Stimulated activated CD4-positive, alpha-beta T cell treated with anti-CD3 and anti-CD28 coated beads, Interleukin-1b, Interleukin-23, amount 100 ng/mL, for 1 hour (primary cell): ENCODE measurements around the gene ELK3.
A peak's percentile ranks its signal among the peaks of the same experiment; 100 is the strongest.

Experiments used
- DNase-seq, 2 donors: peaks; one replicate each; pipeline ENCODE4 v3.0.0-alpha.2; 2020; ENCODE audit warnings: low read depth in 2 of 2

ELK3 gene

DNA sequence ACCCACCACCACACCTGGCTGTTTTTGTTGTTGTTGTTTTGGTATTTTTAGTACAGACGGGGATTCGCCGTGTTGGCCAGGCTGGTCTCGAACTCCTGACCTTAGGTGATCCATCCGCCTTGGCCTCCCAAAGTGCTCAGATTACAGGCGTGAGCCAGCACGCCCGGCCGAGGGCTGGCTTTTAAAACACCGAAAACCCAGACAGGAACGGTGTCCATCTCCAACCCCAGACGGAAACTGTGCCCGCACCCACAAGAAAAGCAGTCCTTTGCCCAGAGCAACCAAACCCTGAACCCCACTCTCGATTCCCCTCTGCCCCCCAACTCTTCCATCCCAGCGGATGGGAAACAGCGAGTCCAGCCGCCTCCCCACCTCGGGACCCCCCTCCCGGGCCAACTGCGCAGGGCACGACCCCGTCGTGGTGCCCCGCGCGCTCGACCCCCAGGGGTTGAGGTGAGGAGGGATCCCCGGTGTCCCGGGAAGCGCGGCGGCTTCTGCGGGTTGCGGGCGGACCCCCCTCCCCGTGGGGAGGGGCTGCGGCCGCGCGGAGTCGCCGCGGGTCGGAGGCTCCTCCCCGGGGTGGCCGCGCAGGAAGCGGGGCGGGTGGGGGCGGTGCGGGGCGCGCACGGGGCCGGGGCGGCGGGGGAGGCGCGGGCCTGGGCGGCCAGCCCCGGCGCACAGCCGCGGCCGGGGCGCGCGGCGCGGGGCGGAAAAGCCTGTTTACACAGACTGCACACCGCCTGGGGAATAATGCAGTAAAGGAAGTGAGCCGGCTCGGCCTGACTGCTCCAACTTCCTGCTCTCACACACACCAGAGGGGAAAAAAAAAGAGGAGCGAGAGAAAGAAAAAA is at the start of gene ELK3:
Gene ELK3, plus strand, starts transcription at position 651 of the 851 bp plus-strand sequence.
- DNase-seq, result peak in 1 of 2 donors; percentile 44

- no peak for DNase-seq
These were observed 47.4 kb upstream of the ELK3 start for GRCh38 chr12:96146747-96147146.

DNA sequence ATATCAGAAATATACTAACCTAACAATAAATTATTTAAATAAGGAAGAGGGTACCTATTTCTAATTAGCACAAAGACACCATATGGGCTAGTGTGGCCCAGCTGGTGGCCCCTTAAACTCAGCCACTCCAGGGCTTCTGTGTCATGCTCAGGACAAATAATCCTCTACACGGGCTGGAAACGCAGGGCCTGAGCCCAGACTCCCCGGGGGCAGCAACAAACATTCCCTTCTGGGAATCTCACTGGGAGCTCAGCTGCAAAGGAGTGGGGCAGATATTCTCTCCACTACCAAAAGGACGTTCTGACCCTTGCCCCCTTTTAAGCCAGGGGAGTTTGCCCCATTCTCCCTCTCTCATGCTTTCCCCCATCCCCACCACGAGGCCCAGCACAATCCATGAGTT is 43.7 kb upstream of the ELK3 start:
- no peak for DNase-seq

DNA sequence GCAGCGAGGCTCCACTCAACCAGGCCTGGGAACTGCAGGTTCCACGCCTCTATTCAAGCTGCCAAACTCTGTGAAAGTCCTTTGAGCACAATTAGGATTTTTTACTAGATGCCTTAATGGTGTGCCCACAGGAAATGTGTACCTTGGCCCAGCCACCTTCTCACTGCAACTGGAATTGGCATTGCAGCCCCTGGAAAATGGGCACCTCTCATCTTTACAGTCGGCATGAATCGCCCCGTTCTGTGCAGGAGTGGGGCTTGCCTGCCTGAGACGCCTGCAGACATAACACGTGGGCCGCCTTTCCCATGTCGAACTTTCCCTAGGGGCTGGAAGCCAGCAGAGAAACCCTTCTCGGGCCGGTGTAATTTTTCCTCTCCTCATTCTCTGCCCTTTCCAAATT is 42.0 kb upstream of the ELK3 start:
- DNase-seq, result no peak

GRCh38 chr12:96153131-96153725 is 40.9 kb upstream of the ELK3 start:
- no peak for DNase-seq

DNA sequence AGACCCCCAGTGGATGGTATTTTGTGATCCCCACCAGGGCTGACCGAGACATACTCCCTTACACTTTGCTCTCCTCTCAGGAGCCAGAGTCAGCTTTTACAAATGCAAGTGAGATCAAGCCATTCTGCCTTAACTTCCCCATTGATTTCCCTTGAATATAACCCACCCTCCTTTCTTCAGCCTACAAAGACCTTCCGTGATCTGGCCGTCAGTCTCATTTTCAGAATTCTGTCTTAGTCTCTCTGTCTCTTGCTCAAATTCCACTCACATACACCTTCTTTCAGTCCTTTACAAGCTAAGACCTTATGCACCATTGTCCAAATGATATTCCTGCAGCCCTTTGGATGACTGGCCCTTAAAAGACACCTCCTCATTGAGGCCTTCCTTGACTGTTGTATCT is 39.0 kb upstream of the ELK3 start:
- no peak for DNase-seq

DNA sequence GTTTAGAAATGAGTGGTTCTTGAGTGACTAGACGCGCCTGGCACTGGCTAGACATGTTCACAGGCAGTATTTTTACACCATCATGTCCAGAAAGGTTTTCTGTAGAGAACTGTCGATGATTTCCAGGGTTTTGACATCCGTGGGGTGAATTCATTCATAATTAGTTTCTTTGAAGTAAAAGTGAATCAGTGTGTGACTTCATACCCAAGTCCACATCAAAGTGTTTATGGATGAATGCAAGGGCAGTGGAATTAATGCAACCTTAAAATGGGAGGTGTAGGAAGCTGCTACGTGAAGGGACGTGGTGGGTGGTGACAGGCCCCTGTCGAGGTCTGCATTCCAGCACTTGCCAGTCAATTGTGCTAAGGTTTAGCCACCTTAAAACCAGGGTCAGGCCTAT is 38.4 kb upstream of the ELK3 start:
- no peak for DNase-seq

DNA sequence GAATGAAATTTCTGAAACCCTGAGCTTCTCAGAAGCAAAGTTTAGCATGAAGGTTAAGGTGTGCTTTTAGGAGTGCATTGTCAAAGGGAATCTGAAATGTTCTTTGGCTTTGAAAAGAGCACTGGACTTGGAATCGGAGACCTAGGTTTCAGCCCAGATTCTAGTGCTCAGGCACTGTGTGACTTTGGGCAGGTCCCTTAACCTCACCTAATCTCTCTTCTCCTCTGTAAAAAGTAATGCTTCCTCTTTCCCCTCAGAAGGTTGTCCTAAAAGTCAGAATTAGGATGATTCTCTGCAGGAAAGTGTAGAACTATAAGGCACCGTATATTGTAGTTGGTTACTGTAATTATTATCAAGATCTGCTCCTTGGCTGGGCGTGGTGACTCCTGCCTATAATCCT is 38.0 kb upstream of the ELK3 start:
- DNase-seq, result no peak

DNA sequence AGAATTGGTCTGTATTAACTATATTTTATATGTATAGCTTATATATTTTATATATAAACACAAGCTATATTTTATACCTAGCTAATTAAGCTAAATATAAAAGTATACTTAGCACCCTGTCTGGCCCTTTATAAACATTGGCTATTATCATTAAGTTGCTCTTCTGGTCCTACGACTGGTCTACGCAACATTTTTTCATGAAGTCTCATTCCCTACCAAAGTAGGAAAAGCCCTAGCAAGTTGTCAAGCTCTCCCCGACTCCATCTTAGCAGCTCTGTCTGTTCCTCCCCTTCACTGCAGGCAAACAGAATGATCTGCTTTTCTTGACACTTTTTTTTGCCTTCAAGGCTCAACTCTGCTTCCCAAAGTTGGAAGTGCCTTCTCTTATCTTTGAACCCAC is 36.7 kb upstream of the ELK3 start:
- DNase-seq, result no peak

- no peak for DNase-seq
These were observed 29.0 kb upstream of the ELK3 start for GRCh38 chr12:96164951-96165811.

DNA sequence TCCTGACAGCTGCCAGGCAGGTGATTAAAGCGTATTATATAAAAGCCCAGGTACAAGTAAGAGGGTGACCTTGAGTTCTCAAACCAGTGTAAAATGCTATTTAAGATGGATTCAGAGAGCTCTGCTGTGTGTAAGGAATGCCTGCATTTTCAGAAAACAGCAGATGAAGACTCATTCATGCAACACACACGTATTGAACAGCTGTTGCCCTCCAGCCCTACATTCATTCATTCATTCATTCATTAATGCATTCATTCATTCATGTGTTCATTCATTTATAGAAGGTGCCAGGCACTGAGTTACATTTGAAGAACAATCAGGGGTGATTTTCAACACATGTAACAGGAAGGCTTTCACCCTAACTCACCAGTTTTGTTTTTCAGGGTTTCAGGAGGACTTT is 27.4 kb upstream of the ELK3 start:
- DNase-seq, result no peak

GRCh38 chr12:96167492-96167891 is 26.7 kb upstream of the ELK3 start:
- no peak for DNase-seq

- DNase-seq, result no peak
These were observed 23.8 kb upstream of the ELK3 start for GRCh38 chr12:96170328-96170727.

DNA sequence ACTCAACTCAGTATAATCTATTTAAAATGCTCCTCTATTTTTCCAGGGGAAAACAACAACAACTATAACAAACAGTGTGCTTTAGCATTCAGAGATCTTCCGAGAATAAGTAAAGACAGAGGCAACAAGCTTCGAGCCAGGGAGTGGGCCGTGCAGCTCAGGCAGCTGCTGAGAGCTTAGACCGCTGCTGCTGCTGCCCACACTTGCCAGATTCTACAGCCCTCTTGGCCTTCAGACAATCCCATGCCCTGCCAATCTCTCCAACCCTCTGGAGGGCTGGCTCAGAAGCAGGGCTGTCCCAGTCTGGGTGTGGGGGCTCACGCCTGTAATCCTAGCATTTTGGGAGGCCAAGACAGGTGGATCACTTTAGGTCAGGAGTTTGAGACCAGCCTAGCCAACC is 23.4 kb upstream of the ELK3 start:
- DNase-seq, result no peak

DNA sequence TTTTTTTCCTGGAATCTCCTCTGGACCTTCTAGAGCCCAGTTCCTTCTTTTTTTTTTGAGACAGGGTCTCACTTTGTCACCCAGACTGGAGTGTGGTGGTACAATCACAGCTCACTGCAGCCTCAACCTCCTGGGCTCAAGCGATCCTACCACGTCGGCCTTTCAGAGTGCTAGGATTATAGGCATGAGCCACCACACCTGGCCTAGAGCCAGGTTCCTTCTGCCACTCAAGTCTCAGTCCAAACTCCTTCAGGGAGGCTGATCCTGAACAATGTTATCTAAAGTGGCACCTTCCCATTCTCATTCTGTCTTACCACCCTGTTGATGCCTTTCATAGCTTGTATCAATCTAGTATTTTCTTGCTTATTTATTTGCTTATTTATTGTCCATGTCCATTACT is 22.3 kb upstream of the ELK3 start:
- DNase-seq, result no peak

DNA sequence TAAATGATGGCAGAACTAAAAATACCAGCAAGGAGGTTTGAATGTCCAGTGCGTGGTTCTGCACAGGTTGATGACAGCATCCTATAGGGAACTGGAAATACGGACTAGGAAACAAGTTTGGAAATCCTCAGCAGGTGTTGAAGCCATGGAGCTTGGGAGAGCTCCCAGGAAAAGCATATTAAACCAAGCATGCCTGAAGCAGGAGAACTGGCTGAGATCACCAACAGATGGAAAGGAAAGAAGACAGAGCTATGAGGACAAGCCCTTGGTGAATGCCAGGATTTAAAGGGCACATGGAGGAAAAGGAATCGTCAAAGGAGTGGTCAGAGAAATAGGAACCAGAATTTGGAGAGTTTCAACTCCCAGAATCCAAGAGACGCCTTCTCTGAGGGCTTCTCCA is 21.2 kb upstream of the ELK3 start:
- DNase-seq, result no peak

DNA sequence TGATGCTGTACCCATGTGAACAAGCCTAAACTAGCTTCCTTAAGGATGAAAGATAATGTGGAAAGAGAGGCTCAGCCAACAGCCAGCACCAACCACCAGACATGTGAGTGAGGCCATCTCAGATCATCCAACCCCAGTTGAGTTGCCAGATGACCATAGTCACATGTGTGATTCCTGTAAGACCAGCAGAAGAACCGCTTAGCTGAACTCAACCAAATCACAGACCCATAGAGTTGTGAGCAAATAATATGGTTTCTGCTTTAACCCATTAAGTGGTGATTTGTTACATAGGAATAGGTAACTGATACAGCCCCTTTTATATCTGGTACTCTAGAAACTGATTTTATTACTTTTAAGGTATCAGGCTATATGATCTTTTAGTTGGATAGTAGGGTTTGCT is 17.6 kb upstream of the ELK3 start:
- no peak for DNase-seq

DNA sequence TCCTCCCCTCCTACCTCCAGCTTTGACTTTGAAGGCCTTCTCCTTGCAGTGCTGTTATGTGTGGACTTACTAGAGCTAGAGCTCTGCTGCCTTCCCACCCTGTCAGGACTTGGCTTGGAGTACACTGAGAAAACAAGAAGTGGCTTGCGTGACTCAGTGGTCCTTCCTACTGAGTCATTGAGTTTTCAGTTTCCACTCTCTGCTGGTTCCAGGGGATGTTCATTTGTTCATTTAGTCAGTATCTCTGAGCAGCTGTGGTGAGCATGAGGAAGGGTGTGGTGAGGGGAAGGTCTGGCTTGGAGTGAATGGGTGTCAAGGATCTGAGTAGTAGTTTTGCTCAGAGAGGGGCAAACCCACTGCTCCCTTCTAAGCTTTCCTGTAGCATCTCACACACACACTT is 17.2 kb upstream of the ELK3 start:
- DNase-seq, result peak in 1 of 2 donors; percentile 43

- no peak for DNase-seq
These were observed 10.3 kb upstream of the ELK3 start for GRCh38 chr12:96183734-96184370.

DNA sequence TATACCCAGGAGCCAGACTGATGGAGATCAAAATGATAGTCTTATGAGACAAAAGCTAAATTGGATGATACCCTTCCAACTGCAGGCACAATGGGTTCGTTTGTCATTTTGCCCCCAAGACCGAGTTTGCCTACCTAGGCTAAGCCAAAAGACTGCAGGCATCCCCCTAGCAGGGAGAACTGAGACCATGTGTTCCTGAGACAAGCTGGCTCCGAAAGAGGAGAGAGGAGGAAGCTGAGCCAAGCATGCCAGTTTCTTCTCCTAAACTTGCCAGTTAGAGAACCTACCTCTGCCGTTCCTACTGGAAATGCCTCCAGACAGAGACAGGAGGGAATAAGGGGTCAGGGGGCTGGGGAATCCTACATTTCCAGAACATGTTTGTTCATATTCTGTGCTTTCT is 8.3 kb upstream of the ELK3 start:
- no peak for DNase-seq

DNA sequence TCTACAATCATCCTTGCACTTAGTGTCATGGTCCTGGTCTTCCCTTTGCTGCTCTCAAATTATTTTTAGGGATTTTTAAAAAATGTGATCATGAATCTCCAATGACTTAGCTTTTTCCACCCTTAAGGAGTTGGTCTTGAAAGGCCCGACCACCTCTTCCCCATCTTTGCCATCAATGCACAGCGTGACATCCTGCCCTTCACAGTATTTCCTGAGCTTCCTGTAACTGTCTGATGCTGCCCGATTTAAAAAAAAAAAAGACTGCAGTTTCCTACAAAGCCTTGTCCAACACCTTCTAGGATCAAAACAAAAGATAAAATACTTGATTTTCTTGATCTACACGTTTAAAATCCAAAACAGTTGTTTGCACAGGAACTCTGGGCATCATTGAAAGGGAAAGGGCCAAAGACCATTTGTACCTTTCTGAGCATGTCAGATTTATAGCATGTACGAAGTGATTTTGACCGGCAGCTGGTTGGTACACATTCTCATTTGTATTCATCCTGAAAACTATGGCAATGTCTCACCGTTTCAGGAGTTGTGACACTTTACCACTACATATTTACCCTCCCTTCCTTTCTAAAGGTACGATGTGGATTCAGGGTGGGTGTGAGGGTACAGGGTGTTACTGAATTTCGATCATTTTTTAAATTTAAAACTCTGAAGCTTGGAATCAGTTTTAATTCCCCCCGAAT is 7.4 kb upstream of the ELK3 start:
- DNase-seq, result no peak

DNA sequence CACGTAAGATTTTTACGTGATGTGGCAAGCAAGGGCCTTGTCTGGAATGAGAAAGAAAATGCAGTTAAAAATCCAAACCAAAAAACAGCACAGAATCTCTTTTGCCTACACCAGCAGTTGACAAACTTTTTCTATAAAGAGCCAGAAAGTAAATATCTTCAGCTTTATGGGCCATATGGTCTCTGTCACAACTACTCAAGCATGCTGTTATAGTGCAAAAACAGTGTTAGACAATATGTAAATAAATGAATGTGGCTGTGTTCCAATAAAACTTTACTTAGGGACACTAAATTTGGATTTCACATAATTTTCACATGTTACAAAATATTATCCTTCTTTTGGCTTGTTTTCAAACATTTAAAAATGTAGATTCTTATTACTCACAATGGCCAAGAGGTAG is 6.2 kb upstream of the ELK3 start:
- DNase-seq, result no peak
